LNCAP (cell line): ENCODE data around the gene RYR1.

Source experiments
- CTCF ChIP-seq: fragments of 450-650 bp; IDR thresholded peaks from 2 replicates; pipeline ENCODE4 v1.5.1; 2017; ENCODE audit warnings: mild to moderate bottlenecking

RYR1 gene

DNA sequence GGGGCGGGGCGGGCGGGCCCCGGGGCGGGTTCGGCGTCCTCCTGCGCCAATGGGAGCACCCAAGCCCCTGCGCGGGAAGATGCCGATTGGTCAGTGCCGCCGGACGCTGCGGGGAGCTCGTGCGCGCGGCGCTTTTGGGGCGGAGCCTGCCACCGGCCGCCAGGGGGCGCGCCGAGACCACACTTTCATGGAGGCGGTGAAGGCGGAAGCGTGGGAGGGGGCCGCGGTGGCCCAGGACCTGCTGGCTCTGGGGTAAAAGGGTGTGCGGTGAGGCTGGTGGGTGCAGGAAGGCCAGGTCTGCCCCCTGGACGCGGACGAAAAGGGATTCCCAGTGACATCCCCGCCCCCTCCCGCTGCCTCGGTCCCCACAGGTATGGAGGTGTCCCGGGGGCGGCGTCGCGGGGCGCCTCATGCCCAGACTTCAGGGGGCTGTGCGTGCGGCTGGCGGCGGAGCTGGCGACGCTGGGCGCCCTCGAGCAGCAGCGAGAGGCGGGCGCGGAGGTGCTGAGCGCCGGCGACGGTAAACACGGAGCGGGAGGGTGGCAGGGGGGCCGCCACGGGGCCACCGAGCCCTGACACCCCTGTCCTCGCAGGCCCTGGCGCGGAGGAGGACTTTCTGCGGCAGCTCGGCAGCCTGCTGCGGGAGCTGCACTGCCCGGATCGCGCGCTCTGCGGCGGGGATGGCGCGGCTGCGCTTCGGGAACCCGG lies 30.4 kb upstream of the RYR1 start, which contains the start of gene FAM98C:
FAM98C (plus strand) TSS at position 127 of the 708 bp plus-strand sequence; CDS start at position 188, 61 bp downstream.
- peak; percentile 93 for TF ChIP-seq CTCF

DNA sequence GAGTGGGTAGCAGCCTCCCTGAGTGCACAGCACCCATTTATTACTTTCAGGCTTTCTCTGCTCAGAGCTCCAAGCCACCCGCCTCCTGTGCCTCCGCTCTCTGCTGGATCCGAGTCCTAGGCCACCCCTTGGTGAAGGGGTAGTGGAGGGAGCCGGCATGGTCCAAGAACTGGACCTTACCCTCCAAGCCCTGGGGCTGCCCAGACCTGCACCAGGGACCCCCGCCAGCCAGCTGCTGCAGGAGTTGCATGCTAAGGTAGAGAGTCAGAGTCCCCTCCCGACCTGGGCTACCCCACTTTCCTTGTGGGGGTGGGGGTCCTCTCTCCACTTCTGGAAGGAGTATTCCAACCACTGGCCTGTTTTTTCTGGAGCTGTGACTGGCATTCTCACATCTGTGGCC lies 28.6 kb upstream of the RYR1 start:
- no peak for TF ChIP-seq CTCF

DNA sequence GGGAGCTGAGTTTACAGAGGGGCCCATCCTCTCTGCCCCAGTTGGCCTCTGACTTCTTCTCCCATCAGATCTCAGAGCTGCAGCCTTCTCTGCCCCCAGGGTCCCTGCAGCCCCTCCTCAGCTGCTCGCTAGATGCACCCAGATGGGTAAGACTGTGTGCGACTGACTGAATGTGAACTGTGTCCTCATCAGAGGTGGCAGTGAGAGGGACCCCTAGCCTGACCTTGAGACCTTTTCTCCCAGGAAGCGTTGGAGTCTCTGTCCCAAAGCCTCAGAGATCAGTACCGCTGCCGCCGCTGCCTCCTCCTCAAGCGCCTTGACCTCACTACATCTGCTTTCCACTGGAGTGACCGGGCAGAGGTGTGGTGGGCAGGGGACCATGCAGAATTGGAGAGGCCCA lies 28.2 kb upstream of the RYR1 start:
- TF ChIP-seq CTCF = no peak

- TF ChIP-seq CTCF = no peak
These were observed 23.8 kb upstream of the RYR1 start for GRCh38 chr19:38409631-38410133.

- TF ChIP-seq CTCF = no peak
These were observed 22.3 kb upstream of the RYR1 start for GRCh38 chr19:38411041-38411712.

- TF ChIP-seq CTCF = no peak
These were observed 21.0 kb upstream of the RYR1 start for GRCh38 chr19:38412491-38412890.

DNA sequence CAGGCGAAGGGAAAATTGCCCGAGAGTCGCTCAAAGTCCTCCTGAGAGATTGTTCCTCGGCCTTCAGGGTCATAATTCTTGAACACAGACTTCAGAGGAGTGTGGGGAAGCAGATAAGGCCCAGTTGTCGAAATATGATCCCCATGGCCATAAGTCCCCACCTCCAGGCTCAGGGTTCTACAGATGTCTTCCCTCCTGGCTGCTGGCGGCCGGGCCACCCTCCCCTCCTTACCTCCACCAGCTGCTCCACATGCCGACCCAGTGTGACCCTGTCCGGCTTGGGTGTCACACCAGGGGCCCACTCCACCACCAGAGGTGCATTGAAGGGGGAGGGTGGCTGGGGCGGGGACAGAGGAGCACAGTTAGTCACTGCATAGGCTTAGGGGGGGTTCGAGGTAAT lies 20.5 kb upstream of the RYR1 start:
- TF ChIP-seq CTCF = no peak
